ENCODE measurements around the gene TRPM3.

GRCh38 chr9:70609011-70609410, 512.4 kb downstream of the TRPM3 start:
- TF ChIP-seq CTCF (conservative IDR thresholded peaks at IDR 0.05; ENCODE audit: low read depth, low read length) (no peak), EZH2phosphoT487 (IDR thresholded peaks at IDR 0.05; ENCODE audit: borderline replicate concordance, low read length) (no peak), EZH2 (IDR thresholded peaks at IDR 0.05; ENCODE audit: low read length, unreplicated experiment) (no peak)

All from PC-3 (cell line).